NAMALWA (cell line): ENCODE data around the gene FAM171A1.

Experiments
- DNase-seq: peaks from one replicate; pipeline ENCODE4 v3.0.0-alpha.2; 2015; ENCODE audit warnings: low spot score

The FAM171A1 gene

DNA sequence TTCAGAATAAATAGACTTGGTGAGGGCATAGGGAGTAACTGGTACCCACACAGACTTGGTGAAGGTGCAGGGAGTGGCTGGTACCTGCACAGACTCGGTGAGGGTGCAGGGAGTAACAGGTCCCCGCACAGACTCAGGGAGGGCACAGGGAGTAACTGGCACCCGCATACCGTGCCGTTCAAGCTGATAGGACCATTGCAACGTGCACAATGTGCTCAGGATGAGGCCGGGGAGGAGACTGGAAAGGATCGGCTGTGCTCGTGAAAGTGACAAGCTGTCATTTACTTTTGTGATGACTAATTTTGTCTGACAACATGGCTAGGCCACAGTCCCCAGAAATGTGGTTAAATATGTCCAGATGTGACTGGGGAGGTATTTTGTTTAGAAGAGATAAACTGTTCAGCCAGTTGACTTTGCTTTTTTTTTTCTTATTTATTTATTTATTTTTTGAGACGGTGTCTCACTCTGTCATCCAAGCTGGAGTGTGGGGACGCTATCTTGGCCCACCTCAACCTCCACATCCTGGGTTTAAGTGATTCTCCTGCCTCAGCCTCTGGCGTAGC, 126.4 kb downstream of the FAM171A1 start:
- no peak for DNase-seq

GRCh38 chr10:15242261-15242840, 128.7 kb downstream of the FAM171A1 start:
- DNase-seq: no peak

GRCh38 chr10:15241306-15241705, 129.8 kb downstream of the FAM171A1 start:
- no peak for DNase-seq

- no peak for DNase-seq
These were observed 132.3 kb downstream of the FAM171A1 start for GRCh38 chr10:15238555-15239335.

DNA sequence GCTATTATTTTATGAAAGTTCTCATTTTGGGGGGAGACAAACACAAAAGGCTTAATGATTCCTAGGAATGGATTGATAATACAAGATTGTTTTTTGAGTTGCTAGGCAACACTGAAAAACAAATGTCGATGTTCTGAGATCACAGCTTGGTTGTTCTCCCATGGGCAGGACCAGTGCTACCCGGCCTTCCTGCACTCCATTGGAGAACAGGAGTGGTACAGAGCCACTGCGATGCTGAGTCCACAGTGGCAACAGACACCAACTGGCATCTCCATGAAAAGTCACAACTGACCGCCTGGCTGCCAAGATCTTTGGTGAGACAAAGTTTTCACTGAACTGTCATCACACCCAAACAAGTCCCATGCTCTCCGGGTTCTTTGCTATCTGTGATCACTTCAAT, 133.7 kb downstream of the FAM171A1 start:
- DNase-seq: no peak

DNA sequence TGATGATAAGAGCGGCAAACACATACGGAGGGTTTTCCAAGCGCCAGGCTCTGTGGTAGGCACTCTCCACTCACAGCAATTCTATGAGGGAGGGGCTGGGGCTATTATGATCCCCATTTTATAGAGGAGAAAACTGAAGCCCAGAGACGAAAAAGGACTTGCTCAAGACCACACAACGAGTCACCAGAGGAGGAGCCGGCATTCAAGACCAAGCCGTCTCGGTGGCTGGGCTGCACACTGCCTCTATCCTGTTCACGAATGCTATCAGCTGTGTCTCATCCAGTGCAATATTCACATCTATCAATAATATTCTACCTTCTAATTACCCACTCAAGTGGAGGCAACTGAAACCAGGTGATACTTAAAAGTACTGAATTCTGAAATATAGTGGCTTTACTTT, 134.7 kb downstream of the FAM171A1 start:
- DNase-seq: no peak

DNA sequence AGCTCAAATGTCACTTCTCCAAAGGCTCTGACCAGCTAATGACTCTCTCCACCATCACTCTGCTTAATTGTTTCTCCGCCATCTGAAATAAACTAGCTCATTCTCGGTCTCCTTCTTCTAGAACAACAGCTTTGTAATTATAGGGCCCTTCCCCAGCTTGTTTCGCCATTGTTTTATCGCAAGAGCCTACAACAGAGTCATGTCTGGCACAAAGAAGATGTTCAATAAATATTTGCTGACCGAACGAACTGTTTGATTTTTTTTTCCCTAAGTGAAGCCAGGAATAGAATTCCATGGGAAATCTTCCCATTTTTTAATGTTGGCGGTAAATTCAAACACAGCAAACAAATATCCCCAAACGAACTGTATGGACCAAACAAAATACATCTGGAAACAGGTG, 138.8 kb downstream of the FAM171A1 start:
- no peak for DNase-seq

DNA sequence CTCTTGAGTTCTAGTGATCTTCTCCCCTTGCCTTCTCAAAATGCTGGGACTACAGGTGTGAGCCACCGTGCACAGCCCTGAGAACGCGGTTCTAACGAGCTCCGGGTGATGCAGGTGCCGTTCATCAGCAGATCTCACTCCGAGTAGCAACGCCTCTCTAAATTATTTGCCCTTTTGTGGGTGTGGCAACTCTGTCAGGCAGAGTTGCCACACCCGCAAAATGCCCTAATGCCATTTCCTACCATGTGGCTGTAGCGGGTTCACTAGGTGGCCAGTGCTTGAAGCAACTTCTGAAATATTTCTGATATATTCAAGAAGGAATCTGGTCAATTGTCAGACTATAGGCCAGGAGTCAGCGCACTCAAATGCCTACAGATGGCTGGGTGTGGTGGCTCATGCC, 139.7 kb downstream of the FAM171A1 start:
- DNase-seq: no peak

DNA sequence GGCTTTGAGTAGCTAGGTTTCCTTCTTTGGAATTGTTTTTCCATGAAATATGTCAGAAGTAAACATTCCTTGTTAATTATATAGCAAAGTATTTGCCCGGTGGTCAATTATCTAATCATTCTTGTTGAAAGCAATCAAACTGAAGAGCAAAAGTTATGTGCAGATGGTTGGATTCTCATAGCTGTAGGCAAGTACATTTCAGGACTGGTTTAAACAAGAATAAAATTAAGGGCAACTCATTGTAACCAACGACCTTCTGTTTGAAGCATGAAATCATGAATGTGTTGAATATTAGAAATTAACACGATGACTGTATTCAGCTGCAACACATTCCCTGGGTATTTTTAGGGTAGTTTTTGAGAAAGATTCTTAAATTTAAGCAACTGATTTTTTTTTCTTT, 140.8 kb downstream of the FAM171A1 start:
- no peak for DNase-seq

GRCh38 chr10:15229268-15229667, 141.8 kb downstream of the FAM171A1 start:
- no peak for DNase-seq

DNA sequence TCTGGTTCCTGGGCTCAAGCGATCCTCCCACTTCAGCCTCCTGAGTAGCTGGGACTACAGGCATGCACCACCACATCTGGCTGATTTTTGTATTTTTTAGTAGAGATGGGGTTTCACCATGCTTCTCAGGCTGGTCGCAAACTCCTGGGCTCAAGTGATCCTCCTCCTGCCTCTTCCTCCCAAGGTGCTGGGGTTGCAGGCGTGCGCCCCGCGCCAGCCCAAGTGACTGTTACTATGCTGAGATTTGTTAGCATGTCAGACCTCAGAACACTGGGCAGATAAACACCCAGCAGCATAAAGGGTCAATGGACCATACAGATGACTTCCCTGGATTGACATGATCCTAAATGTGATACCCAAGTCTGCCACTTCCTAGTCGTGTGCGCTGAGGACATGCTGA, 142.7 kb downstream of the FAM171A1 start:
- DNase-seq: no peak

- no peak for DNase-seq
These were observed 143.3 kb downstream of the FAM171A1 start for GRCh38 chr10:15227611-15228372.

GRCh38 chr10:15225511-15225910, 145.6 kb downstream of the FAM171A1 start:
- DNase-seq: no peak

- no peak for DNase-seq
These were observed 146.1 kb downstream of the FAM171A1 start for GRCh38 chr10:15224948-15225347.

DNA sequence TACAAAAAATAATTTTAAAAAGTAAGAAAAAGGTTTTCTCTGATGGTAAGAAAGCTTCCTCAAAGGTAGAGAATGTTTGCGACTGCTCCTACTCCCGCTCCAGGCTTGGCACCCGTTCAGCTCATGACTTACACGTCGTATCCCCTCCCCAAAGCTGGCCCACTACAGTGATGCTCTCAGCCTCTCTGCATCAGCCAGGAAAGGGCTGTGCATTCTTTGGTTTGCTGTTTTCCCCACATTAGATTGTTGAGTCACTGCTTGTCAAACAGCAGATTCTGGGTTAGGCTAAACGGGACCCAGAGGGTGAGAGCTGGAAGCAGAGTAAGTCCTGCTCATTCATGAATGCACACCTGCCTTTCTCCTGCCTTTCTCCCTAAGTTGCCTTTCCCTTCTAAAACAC, 147.9 kb downstream of the FAM171A1 start:
- no peak for DNase-seq

GRCh38 chr10:15222511-15222910, 148.6 kb downstream of the FAM171A1 start:
- no peak for DNase-seq

DNA sequence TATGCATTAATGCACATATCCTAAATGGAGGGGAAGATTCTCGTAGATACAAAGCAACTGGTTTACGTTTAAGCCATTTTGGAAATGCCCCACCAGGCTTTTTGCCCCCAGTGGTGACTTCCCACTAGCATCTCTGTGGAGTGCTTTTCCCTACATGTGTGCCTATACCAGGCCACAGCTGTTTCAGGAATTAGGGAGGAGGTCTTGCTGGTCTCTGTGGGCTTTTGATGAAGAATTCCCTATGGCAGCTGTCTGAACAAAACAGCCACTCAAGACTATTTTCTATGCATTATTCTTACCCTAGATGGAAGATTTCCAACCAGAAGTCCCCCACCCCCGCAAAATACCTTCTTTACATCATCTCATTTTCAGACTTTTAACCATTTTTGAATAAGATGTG, 150.6 kb downstream of the FAM171A1 start:
- no peak for DNase-seq

DNA sequence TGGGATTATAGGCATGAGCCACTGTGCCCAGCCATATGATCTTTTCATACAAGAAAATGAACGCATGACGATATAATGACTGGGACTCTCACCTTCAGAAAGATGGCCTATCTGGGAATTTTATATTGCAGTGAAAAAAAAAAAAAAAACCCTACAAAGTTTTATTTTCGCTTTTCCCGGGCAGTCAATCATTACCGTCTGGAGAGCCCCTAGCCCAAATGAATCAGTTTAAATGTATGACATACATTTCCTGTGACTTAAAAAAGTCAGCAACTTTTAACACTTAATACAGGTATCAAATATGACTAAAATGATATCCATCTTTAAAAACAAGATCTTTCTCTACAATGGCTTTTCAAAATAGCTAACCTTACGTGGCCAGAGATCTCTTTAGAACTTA, 154.4 kb downstream of the FAM171A1 start:
- no peak for DNase-seq

DNA sequence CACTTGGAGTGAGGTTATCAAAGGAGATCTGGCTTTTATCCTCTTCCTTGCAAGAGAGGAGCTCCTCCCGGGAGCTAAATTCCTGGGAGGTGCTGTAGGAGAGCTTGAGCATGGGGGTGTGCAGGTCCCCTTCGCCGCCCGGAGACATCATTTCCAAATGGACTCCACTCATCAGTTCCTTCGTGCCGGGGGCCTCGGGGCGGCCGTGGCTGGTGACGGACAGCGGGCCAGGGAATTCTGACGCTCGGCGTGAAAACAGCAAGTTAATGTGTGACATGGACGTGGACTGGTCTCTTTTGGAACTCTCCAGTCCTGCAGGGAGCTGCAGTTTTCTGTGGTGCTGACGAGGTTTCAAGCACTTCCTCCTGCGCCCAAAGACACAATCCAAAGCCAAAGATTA, 156.9 kb downstream of the FAM171A1 start:
- no peak for DNase-seq

GRCh38 chr10:15213461-15213861, 157.6 kb downstream of the FAM171A1 start:
- no peak for DNase-seq

- DNase-seq: no peak
These were observed 159.6 kb downstream of the FAM171A1 start for GRCh38 chr10:15211464-15211979.

DNA sequence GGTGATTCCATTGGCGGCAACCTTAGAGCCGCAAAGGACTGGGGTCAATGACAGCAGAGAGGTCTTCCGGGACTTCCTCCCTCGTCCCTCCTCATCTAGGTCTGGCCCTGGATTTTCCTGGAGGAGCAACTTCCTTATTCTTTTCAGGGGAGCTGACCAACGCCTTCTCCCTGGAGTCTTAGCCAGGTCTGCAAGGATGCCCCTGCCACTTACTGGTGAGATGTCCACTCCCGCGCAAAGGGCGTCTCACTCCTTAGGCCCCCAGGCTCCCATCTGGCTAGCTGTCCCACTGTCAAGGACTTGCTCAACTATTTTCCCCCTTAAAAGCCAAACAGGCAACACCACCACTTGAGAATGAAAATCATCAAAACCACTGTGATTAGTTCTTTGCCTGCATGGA, 160.6 kb downstream of the FAM171A1 start:
- no peak for DNase-seq
